HG02884 (cell line): ENCODE results near the gene RAB31.

Source experiments
- ATAC-seq: cut with Tn5 transposase; IDR thresholded peaks from one replicate; pipeline ENCODE4 v1.9.1; 2021; ENCODE audit warnings: mild to moderate bottlenecking, moderate library complexity; ENCODE audit not compliant: unreplicated experiment

Gene RAB31

DNA sequence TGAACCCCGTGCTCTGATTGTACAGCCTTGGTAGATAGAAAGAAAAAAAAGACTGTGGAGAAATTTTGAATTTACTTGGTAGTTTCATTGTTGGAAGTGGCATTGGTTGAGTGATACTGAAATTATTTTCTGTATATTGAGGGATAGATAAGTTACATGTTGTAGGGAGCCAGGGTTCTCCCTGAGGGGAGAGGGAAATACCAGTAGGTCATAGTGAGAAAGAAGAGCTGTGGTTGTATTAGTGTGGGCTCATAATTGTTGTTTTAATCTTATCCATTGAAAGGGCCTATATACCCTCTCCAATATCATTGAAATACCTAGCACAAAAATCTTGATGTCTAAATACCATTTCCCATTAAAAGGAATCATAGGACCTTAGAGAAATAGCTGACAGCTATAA lies 16.9 kb upstream of the RAB31 start:
- ATAC-seq: peak; percentile 73

DNA sequence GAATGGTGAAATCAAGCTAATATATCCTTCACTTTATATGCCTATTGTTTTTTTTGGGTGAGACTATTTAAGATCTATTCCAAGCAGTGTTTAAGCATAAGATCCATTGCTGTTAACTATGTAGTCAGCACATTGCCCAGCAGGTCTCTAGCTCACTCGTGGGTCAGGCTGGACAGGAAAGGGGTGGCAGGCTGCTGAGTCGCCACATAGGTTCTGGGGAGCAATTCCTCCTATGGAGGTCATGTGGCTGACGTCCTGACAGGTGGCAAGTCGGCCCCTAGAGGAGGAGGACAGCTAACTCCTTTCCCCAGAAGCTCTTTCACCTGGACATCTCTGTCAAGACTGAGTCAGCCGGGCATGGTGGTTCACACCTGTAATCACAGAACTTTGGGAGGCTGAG lies 13.9 kb upstream of the RAB31 start:
- no peak for ATAC-seq

DNA sequence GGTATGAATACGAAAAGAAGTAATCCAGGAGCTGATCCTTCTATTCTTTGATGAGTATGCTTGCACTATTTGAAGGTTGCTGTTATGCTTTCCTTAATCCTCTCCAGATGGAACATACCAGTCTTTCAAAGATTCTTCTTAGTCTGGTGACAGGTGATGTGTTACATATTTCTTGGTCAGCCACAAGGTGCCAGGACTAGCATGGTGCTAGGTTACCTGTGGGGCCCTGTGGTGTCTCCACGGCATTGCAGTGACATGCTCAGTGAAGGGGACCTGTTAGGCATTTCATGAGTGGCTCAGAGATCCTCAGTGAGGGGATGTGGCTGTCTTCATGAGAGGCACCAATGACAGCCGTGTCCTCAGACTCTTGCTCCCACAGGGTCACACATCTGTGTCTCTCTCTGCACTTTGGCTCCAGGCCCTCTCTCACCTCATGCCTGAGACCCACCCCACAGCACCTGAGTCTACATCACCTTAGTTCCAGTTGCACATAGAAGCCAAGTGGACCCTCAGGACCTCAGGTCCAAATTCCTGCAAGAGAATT lies 13.1 kb upstream of the RAB31 start:
- no peak for ATAC-seq

DNA sequence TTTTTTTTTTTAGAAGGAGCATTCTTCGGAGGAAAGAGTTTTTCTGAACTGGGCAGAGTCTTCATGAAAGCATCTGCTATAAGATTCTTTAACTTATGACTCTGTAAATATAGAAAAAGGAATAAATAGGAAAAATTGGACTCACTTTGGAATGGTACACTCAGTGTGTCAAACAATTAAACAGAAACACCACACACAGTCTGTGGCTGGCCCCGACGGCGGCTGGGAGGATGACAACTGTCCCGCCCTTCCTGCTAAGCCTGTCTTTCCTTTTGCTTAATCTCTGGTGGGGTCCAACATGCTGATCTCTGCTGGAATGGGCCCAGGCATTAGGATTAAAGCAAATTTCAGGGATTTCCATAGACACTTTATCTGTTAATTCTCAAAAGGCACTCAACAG lies 12.5 kb upstream of the RAB31 start:
- no peak for ATAC-seq

DNA sequence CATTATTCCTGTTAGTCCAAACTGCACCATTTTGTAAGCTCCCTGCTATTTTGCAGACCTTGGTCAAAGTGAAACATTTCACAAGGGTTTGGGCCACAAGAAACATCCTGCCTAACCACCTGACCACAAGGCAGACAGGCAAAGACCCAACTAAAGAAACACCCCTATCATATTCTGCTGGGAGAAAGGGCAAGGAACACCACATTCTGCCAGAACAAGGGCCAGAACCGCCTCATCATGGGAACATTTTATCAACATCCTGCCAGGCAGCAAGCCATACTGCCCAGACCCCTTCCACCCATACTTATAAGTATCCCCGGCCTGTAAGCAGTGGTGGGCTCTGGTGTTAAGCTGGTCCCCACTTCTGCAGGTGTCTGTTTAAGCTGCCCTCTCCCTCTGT lies 12.0 kb upstream of the RAB31 start:
- no peak for ATAC-seq

DNA sequence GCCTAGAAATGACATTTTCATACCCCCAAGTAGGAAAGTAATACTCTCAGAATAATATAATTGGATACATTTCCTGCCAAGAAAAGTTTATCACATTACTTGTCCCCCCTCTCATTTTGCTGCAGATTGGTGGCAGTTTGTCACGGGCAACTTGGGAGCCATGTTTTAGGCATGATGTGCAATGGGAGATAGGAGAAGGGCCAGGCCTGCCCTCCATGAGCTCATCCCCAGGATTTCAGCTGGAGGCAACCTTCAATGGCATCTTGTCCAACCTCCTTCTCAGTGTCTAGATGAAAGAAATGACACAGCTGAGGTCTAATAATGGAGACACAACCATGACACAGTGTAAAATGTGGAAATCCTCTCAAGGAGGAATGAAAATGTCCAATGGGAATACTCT lies 11.4 kb upstream of the RAB31 start:
- no peak for ATAC-seq

DNA sequence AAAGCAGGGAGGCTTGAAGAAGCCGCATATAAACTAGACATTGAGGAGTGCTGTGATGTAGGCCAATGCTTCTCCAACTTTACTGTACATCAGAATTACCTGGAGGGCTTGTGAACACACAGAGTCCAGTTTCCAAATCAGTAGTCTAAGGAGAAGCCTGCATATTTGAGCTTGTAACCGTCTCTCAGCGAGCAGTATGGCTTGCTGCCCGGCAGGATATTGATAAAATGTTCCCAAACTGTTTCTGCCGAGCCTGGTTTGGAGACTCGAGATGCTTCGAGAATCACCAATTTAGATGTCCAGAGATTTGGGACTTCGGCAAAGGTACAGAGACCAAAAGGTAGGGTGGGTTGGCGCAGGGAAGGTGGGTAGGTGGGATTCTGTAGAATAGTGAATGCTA lies 11.0 kb upstream of the RAB31 start:
- ATAC-seq: no peak

DNA sequence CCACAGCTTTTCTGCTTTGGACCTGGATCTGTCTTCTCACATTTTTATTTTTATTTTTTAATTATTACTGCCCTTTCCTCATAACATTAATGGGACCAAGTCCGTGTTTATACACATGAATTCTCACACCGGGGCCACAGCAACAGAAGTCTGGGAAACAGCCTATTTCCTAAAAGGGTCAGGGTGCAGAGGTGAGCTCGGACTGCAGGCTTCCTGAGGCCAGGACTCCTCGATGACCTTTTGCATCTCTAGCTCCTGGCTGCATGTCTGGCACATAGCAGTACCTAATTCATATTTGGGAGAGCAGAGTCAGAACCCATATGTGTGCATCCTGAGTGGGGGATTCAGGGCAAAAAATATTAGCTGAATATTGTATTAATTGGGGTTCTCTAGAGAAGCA lies 9.6 kb upstream of the RAB31 start:
- ATAC-seq: no peak

DNA sequence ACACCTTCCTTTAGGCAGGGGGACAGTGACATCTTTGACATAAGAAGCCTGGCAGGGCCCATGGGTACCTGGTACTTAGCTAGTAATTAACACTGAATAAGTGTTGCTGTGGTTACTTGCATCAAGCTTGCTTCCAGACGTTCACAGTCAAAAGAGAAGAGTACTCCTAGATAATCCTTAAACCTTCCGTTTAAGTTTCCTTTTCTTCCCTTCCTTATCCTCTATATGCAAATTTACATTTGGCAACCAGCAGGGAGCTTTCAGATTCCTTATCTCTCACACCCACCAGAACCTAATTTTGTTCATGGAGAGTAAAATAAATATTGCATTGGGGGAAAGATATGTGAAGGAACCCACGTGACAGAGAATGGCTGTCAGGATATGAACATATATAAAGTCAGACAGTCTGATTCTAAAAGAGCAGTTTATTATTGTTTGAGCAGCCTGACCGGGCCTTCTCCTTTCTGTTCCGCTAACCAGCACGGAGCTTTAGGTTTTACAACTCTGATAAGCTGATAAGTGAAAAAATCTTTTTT lies 7.8 kb upstream of the RAB31 start:
- no peak for ATAC-seq

DNA sequence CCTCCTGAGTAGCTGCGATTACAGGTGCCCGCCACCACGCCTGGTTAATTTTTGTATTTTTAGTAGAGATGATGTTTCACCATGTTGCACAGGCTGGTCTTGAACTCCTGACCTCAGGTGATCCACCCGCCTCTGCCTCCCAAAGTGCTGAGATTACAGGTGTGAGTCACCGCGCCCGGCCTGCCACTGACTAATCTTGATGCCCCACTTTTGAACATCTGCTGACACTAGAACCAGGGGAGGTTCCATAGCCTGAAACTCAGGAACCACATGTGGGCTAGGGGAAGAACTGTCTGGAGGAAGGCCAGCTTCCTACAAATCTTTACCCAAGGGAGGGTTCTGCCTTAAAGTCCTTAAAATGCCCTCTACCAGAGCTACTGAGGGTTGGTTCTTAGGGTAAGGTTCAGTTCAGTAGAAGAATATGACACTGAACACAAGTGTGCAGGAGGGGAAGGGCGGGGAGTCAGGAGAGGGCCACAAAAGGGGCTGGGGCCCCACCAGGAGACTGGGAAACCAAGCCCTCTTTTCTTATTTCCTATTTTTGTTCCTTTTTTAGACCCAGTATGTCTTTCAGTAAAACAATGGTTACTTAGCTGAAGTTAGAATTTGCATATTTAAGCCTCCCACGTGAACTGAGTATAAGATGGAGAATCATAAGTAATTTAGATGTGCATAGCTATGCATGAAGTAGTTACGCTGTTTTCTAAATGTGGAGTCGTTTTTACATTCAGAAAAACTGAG lies 6.3 kb upstream of the RAB31 start:
- no peak for ATAC-seq

DNA sequence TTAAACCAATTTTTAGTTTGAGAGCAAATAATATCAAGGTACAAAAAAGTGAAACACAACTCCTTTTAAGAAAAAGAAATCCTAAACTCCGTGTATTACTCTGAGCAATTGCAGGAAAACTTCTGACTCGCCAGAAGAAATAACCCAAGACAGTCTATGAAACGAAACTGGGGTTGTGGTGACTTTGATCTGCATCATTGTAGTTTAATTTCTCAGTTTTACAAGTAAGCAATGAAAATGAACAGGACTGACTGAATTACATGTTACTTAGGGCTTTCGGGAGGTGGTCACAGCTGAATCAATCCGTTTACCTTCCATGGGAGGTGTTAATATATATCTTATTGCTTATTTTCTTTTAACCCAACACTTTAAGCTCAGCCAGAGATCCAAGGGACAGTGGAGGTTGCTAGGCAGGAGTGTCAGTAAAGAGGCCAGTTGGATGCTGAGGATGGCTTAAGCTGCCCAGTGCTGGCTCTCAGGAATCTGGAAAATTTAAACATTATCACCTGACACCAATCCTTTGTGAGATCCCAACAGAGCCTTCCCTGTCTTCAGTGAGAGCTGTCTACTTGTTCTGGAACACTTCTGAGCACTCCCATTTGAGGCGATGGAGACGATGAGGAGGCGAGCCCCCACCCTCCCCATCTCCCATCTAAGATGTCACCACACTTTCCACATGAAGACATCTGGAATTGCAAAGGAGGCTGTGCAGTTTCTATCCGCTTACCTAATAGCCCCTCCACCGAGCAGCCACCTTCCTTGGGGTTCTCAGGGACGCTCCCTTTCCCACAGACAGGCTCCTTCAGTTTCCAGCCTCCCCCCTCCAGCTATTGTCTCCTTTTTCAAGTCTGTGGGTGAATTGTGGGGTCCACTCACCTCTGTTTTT lies 3.6 kb upstream of the RAB31 start:
- ATAC-seq: no peak

DNA sequence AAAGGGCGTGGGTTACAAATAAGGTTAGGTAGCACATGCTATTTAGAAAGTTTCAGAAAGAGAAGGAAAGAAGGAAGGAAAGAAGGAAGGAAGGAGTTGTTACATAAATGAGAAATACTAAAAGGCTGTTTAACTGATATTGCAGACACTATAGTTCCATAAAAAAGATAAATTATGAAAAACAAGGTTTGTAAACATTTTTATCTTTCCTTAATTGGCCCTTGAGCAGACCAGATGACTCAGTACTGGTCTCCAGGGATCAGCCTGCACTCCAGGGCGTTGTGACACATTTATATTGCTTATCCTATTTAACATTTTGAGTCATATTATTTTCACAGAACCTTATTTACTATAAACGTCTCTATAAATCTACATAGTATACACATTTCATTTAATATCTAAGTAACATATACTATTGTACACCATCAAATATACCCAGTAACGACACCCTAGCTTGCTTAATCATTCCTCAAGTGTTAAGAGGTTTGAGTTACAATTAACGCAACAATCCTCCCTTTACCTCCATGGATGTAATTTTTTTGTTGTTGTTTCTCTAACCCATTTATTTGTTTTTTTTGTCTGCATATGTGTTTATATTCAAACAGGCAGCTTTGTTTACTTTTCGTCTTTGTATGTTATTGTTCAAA lies 2.8 kb upstream of the RAB31 start:
- ATAC-seq: no peak

DNA sequence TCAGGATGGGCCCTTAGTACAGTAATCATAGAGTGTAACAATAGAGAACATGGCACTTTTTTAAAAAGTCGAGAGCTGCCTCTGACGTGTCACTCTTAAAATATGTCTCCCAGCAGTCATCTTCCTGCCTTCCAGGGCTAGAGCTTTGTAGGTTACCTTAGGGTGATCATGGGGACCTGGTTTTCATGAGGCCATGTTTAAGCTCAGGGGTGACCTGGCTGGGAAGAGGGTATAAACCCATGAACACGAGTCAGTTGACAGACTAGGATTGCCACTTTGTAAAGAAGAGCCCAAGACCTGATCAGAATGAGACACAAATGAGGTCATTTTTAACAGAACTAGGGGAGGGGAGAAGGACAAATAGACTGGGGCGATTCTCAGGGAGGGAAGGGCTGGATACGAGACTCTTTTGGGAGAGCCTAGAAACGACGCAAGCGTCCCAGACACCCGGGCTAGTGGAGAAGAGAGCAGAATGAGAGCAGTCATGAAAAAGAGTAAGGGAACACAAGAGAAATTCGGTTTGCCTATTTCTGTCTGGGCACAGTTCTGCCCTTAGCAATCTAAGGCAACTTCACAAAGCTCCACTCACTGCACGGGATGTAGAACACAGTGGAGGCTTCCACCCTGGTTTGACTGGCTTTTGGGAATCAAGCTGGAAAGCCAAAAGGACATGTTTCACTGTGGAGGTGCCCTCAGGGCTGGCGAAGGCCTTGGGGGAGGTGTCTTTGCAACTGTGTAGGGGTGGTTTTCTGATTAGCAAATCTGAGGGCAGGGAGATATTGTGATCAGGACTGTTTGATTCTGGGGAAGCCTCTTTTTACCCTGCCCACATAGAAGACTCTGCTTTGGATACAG lies 1.8 kb upstream of the RAB31 start:
- ATAC-seq: no peak

DNA sequence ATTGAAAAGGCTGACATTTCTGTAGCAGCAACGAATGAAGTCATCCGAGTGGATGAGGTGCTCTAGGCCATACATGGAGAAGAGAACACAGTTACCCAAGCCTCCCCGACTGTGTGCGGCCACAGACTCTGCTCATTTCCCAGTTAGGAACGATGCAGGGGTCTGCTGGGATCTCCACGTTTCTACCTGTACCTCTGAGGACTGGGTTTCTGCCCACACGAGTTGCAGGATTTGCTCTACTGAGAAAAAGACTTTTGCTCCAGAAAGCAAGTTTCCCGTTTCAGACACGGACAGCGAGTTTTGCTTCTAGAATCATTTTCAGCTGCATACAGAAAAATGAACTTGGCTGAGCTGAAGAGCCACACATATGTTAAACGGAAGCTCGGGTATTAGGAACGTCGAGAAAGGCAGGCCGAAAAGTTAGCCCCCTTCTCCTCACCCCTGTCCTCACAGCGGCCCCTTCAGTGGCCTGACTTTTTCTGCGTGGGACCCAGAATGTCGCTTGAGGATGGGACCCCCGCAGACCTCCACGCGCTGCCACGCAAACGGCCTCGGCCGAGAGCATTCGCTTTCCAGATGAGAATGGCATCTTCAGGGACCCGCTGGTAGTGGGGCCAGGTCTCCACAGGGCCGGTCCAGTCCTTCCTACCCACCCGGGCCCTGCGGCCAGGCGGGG lies 582 bp upstream of the RAB31 start:
- no peak for ATAC-seq

DNA sequence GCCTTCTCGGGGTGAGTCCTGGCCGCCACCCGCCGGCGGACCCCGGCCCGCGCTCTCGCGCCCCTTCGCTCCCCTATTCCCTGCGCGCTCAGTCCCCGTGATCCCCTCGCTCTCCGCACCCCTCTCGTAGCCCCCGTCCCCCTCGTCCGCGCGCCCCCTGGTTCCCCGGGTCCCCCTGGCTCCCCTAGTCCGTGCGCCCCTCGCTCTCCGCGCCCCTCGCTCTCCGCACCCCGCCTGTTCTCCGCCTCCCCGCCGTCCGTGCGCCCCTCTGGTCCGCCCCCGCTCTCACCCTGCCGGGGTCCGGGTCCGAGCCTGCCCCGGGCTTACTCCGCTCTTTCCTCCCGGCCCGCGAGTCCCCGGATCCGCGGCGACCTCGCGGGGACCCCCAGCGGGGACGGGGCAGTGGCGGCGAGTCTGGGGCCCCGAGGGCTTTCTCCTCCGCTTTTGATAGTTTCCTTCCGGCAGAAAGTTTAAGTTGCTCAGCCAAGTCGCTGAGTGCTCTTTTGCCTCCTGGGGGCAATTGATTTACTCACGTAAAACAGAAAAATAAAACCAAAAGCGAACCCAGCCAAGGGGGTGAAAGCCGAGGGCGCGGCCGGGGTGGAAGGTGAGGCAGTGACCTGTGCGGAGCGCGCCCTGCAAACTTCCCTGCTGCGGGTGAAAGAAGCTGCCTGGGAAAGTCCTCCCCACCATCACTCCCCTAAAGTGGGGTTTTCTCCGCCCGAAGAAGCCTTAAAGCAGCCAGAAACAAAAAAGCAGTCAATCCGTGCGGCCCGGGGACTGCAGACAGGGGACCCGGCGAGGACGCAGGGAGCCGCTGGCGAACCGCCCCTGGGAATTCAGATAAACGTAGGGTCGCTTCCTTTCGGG lies 568 bp downstream of the RAB31 start:
- ATAC-seq: no peak

DNA sequence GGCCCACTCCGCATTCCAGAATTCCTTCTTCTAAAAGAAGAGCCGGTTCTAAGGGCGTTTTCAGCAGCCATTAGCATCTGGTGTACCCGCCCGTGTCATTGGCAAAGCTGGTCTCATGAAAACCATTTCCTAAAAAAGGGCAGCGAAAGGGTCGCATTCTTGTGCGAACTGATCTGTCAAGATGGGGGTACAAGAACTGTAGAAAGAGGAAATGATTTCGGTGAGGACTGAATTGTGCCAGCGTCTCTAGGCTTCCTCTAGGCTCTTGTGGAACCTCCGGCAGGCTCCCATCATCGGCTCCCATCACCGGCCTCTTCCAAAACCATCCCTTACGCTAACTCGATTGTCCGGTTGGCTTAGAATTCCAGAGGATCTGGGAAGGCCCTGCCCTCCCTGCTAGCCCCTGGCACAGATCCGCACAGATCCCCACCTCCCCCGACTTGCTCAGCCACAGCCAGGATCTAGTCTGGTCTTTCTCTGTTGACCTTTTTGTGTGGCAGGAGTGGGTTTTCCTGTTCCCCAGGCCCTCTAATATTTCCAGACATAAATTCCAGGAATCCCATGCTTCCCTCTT lies 1.3 kb downstream of the RAB31 start:
- no peak for ATAC-seq

DNA sequence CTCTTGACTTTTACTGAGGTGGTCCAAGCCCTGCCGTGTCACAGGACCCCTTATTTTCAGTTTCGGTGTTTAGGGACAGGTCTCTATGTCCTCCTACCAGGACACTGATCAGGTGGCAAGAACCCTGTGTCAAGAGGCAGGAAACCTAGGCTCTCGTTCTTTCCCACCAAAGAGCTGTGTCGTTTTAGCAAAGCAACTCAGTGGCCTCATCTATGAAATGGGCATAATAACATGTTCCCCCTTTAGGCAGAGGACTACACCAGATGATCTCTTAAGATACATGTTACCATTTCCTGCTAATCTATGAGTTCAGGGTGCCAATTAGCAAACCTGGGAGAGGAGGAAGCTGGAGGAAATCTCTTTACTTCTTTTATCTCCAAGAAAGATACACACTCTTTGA lies 1.9 kb downstream of the RAB31 start:
- ATAC-seq: no peak

DNA sequence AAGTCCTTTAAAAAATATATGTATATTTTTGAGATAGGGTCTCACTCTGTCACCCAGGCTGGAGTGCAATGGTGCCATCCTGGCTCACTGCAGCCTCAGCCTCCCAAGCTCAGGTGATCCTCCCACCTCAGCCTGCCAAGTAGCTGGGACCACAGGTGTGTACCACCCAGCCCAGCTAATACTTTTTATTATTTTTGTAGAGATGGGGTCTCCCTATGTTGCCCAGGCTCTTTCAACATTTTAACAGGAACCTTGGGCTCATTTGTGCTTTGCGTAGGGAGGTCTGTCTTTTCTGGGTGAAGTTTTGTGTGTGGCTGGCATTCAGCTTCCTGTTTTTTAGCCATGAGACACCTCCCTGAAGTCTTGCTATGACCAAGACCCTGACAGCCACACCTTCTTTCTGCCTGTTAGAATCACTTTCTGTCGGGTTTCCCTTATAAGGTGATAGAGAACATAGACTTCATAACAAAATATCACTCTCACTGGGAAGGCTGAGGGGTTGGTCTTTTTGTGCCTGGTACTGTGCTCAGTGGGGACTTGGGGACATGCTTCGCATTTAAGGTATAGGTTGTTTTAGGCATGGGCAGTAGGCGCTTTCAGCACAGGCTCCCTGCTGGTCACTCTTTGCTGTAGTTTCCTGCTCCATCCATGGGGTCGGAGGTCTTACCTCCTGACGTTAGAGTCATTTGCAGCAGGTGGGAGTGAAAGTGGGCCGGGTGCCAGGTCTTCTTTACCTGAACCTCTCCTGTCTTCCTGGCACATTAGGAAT lies 3.4 kb downstream of the RAB31 start:
- peak; percentile 59 for ATAC-seq
